ENCODE results near the gene COLEC11.

COLEC11 gene

GRCh38 chr2:3588084-3588483 is 6.8 kb upstream of the COLEC11 start:
- no peak for DNase-seq (ENCODE audit: low read depth in 1 of 2, low spot score in 1 of 2)
- no peak for TF ChIP-seq JUND (IDR thresholded peaks at IDR 0.05; ENCODE audit: low read depth)
- in situ Hi-C loops (cut with HindIII; ENCODE audit: low pct_unique_long_range_greater_than_20kb, low sequenced_read_pairs), result no loop called here

GRCh38 chr2:3589086-3589485 is 5.8 kb upstream of the COLEC11 start:
- DNase-seq (ENCODE audit: low read depth in 1 of 2, low spot score in 1 of 2), result no peak
- TF ChIP-seq JUND (IDR thresholded peaks at IDR 0.05; ENCODE audit: low read depth), result no peak
- in situ Hi-C loops (cut with HindIII; ENCODE audit: low pct_unique_long_range_greater_than_20kb, low sequenced_read_pairs), result no loop called here

- in situ Hi-C loops (cut with HindIII; ENCODE audit: low pct_unique_long_range_greater_than_20kb, low sequenced_read_pairs), result no loop called here
- DNase-seq (ENCODE audit: low read depth in 1 of 2, low spot score in 1 of 2), result no peak
- no peak for TF ChIP-seq JUND (IDR thresholded peaks at IDR 0.05; ENCODE audit: low read depth)
These were observed 492 bp downstream of the COLEC11 start for GRCh38 chr2:3595404-3595803.

- TF ChIP-seq JUND (IDR thresholded peaks at IDR 0.05; ENCODE audit: low read depth), result no peak
- in situ Hi-C loops (cut with HindIII; ENCODE audit: low pct_unique_long_range_greater_than_20kb, low sequenced_read_pairs), result no loop called here
- no peak for DNase-seq (ENCODE audit: low read depth in 1 of 2, low spot score in 1 of 2)
These were observed 1.1 kb downstream of the COLEC11 start for GRCh38 chr2:3595985-3596384.

GRCh38 chr2:3596901-3597417 is 2.0 kb downstream of the COLEC11 start:
- in situ Hi-C loops (cut with HindIII; ENCODE audit: low pct_unique_long_range_greater_than_20kb, low sequenced_read_pairs), result no loop called here
- no peak for TF ChIP-seq JUND (IDR thresholded peaks at IDR 0.05; ENCODE audit: low read depth)
- no peak for DNase-seq (ENCODE audit: low read depth in 1 of 2, low spot score in 1 of 2)

GRCh38 chr2:3597567-3597966 is 2.7 kb downstream of the COLEC11 start:
- no peak for DNase-seq (ENCODE audit: low read depth in 1 of 2, low spot score in 1 of 2)
- no peak for TF ChIP-seq JUND (IDR thresholded peaks at IDR 0.05; ENCODE audit: low read depth)
- in situ Hi-C loops (cut with HindIII; ENCODE audit: low pct_unique_long_range_greater_than_20kb, low sequenced_read_pairs), result no loop called here

- TF ChIP-seq JUND (IDR thresholded peaks at IDR 0.05; ENCODE audit: low read depth), result no peak
- in situ Hi-C loops (cut with HindIII; ENCODE audit: low pct_unique_long_range_greater_than_20kb, low sequenced_read_pairs), result no loop called here
- peak in 1 of 2 experiments; percentile 17 for DNase-seq (ENCODE audit: low read depth in 1 of 2, low spot score in 1 of 2)
These were observed 3.4 kb downstream of the COLEC11 start for GRCh38 chr2:3598197-3598910.

GRCh38 chr2:3598912-3599854 is 4.3 kb downstream of the COLEC11 start:
- no peak for TF ChIP-seq JUND (IDR thresholded peaks at IDR 0.05; ENCODE audit: low read depth)
- DNase-seq (ENCODE audit: low read depth in 1 of 2, low spot score in 1 of 2), result no peak
- in situ Hi-C loops (cut with HindIII; ENCODE audit: low pct_unique_long_range_greater_than_20kb, low sequenced_read_pairs), result no loop called here

- in situ Hi-C loops (cut with HindIII; ENCODE audit: low pct_unique_long_range_greater_than_20kb, low sequenced_read_pairs), result no loop called here
- no peak for TF ChIP-seq JUND (IDR thresholded peaks at IDR 0.05; ENCODE audit: low read depth)
- DNase-seq (ENCODE audit: low read depth in 1 of 2, low spot score in 1 of 2), result no peak
These were observed 5.4 kb downstream of the COLEC11 start for GRCh38 chr2:3600256-3600855.

GRCh38 chr2:3601561-3602271 is 6.8 kb downstream of the COLEC11 start:
- TF ChIP-seq JUND (IDR thresholded peaks at IDR 0.05; ENCODE audit: low read depth), result no peak
- in situ Hi-C loops (cut with HindIII; ENCODE audit: low pct_unique_long_range_greater_than_20kb, low sequenced_read_pairs), result no loop called here
- DNase-seq (ENCODE audit: low read depth in 1 of 2, low spot score in 1 of 2), result no peak

- TF ChIP-seq JUND (IDR thresholded peaks at IDR 0.05; ENCODE audit: low read depth), result no peak
- DNase-seq (ENCODE audit: low read depth in 1 of 2, low spot score in 1 of 2), result no peak
- in situ Hi-C loops (cut with HindIII; ENCODE audit: low pct_unique_long_range_greater_than_20kb, low sequenced_read_pairs), result no loop called here
These were observed 7.8 kb downstream of the COLEC11 start for GRCh38 chr2:3602553-3603339.
